Left lung (tissue), 10 donors: ENCODE measurements around the gene FMNL1. TPM values are rescaled to one million over a fixed set of nuclear protein-coding genes. Genes with fewer than 3 reads are reported as not detected.

Experiments
- ATAC-seq: fragments of 200-7000 bp; cut with Tn5 transposase; one replicate; pipeline ENCODE4 v1.9.1; 2020; ENCODE audit warnings: moderate library complexity
- DNase-seq, 4 donors: peaks; one replicate each; pipeline ENCODE4 v3.0.0-alpha.2; 2013 to 2020
- H3K27ac ChIP-seq, 2 donors: fragments of 200-600 bp; sonication (generic) in 1 of 2; one replicate each; pipeline versions ENCODE4 v1.5.0 to v1.8.0; 2020 to 2021
- H3K27me3 ChIP-seq, 2 donors: fragments of 200-600 bp; sonication (generic) in 1 of 2; one replicate each; pipeline versions ENCODE4 v1.5.0 to v1.8.0; 2020 to 2021
- H3K36me3 ChIP-seq, 2 donors: fragments of 200-600 bp; sonication (generic) in 1 of 2; one replicate each; pipeline versions ENCODE4 v1.5.0 to v1.8.0; 2020 to 2021
- H3K4me1 ChIP-seq, 2 donors: fragments of 200-600 bp; one replicate each; pipeline ENCODE4 v1.8.0; 2021
- H3K4me3 ChIP-seq, 2 donors: fragments of 200-600 bp; sonication (generic) in 1 of 2; one replicate each; pipeline versions ENCODE4 v1.5.0 to v1.8.0; 2020 to 2021; ENCODE audit warnings: mild to moderate bottlenecking in 1 of 2
- H3K9me3 ChIP-seq, 2 donors: fragments of 200-600 bp; sonication (generic) in 1 of 2; one replicate each; pipeline versions ENCODE4 v1.5.0 to v1.8.0; 2020 to 2021
- intact Hi-C, 2 donors: fragments of 100-400 bp; cut with DNase I; formaldehyde crosslinking; loops; one replicate each; pipeline versions ENCODE4 v1.11.2 to v1.14.2; 2022
- polyA plus RNA-seq, 6 donors: library from polyadenylated mRNA; unstranded; fragments of 120-200 nt; gene quantifications; one replicate each; pipeline ENCODE4 v1.2.1, GENCODE V29; 2013; ENCODE audit not compliant: insufficient read length in 6 of 6
- total RNA-seq, 2 donors: library from RNA; stranded (reverse); fragmentation: NEBNext Ultra II Directional; extraction: Animal tissue kit (Norgen Biotek cat#: 25700); gene quantifications; one replicate each; pipeline ENCODE4 v1.2.1, GENCODE V29; 2021
- TF ChIP-seq, protein P1 (sequence below), 2 donors: fragments of 200-600 bp; sonication (generic) in 1 of 2; IDR thresholded peaks; one replicate each; pipeline versions ENCODE4 v1.5.0 to v1.8.0; 2021; ENCODE audit warnings: antibody characterized with exemption in 2 of 2
- donor health status: DM: no; HTN: yes; CAD: no.
- donor health status: DM: no; HTN: no; CAD: no.

Gene FMNL1
- total and polyA plus RNA-seq, 8 donors, result 6.9 to 118 (median 9.2) TPM

DNA sequence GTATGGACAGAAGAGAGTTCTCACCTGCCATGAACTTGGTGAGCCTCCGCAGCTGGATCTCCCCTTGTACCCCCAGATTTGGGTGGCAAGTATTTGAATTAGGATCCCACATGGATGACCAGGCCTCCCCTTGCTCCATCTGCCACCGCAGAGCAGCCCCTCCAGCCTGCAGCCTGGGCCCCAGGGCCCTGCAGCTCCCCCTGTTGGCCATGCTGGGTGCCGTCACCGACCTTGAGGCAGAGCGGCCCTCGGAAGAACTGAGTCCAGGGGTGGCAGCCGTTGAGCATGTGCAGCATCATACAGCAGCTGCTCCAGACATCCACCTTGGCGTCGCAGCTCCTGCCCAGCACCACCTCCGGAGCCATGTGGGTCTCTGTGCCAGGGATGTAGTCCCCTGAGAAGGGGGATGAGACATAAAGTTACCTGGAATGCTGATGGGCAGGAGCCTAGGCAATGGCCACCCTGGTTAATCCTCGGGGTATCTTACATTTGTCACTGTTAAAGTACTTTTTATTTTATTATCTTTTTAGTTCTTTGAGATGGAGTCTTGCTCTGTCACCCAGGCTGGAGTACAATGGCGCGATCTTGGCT, 49.2 kb downstream of the FMNL1 start:
- ATAC-seq (peak; percentile 40), DNase-seq (peak in 1 of 4 donors; percentile 85)
- Histone ChIP-seq H3K9me3 (no peaks in the 10 kb centered on the region), H3K4me3 (no peak overlapping the region), H3K4me1 (peaks cover 0 to 5% of the 10 kb centered on the region in 2 donors), H3K27me3 (no peaks in the 10 kb centered on the region), H3K27ac (no peak overlapping the region), H3K36me3 (peaks cover 3 to 86% of the 10 kb centered on the region in 2 donors)
- TF ChIP-seq, protein P1, sequence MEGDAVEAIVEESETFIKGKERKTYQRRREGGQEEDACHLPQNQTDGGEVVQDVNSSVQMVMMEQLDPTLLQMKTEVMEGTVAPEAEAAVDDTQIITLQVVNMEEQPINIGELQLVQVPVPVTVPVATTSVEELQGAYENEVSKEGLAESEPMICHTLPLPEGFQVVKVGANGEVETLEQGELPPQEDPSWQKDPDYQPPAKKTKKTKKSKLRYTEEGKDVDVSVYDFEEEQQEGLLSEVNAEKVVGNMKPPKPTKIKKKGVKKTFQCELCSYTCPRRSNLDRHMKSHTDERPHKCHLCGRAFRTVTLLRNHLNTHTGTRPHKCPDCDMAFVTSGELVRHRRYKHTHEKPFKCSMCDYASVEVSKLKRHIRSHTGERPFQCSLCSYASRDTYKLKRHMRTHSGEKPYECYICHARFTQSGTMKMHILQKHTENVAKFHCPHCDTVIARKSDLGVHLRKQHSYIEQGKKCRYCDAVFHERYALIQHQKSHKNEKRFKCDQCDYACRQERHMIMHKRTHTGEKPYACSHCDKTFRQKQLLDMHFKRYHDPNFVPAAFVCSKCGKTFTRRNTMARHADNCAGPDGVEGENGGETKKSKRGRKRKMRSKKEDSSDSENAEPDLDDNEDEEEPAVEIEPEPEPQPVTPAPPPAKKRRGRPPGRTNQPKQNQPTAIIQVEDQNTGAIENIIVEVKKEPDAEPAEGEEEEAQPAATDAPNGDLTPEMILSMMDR (IDR thresholded peaks at IDR 0.05), result peak; percentile 34 to 53
- intact Hi-C loops, result loop anchor here in 1 of 2 donors (10.0 kb wide), 1 partner anchor 114 kb away; no protein-coding TSS in a partner anchor

DNA sequence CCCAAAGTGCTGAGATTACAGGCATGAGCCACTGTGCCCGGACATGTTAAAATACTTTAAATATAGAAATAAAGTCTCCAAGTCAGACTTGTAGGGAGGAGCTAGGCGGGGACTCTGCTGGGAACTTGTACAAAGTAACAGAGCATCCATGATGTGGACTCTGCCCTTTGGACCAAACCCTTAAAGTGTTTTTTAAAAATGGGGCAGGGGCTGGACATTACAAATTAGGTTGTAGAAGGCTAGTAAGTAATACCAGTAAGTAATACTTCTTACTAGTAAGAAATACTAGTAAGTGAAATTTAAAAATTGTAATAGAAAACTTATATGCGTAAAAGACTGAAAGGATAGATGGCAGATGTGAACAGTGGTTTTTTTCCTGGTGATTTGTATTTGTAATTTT, 49.9 kb downstream of the FMNL1 start:
- intact Hi-C loops, result loop anchor here in 1 of 2 donors (10.0 kb wide), 1 partner anchor 113 kb away; no protein-coding TSS in a partner anchor
- Histone ChIP-seq H3K36me3 (peaks cover 3 to 79% of the 10 kb centered on the region in 2 donors), H3K4me1 (no peaks in the 10 kb centered on the region), H3K27ac (no peak overlapping the region), H3K4me3 (no peak overlapping the region), H3K27me3 (no peaks in the 10 kb centered on the region), H3K9me3 (no peaks in the 10 kb centered on the region)
- DNase-seq (no peak), ATAC-seq (no peak)
- TF ChIP-seq, protein P1 (IDR thresholded peaks at IDR 0.05), result no peak

DNA sequence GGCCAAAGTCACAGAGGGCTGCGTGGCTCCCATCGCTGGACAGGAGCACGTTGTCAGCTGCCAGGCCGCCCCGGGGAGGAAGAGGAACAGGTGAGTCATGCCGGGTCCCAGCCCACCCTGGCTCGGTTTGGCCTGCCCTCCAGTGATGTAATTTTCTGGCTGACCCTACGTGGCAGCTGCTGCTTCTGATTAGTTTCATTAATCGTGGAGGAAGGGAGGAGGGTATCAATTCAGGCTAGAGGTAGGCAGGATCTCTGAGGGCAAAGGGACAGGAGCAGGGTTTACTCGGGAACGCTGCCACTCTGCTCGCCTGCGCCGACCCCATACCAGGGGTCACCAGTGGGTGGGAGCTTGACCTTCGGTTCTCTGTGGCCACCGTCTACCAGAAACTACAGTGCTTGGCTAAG, 51.9 kb downstream of the FMNL1 start:
- DNase-seq, result peak in 1 of 4 donors; percentile 67
- H3K9me3 ChIP-seq, result no peaks in the 10 kb centered on the region
- H3K4me3 ChIP-seq, result no peak overlapping the region
- no peaks in the 10 kb centered on the region for H3K27me3 ChIP-seq
- H3K27ac ChIP-seq, result no peak overlapping the region
- H3K36me3 ChIP-seq, result peaks cover 3 to 59% of the 10 kb centered on the region in 2 donors
- no peak for ATAC-seq
- TF ChIP-seq, protein P1 (IDR thresholded peaks at IDR 0.05), result no peak
- intact Hi-C loops, result loop anchor here in 1 of 2 donors (10.0 kb wide), 1 partner anchor 111 kb away; no protein-coding TSS in a partner anchor
- peaks cover 11 to 16% of the 10 kb centered on the region in 2 donors for H3K4me1 ChIP-seq

DNA sequence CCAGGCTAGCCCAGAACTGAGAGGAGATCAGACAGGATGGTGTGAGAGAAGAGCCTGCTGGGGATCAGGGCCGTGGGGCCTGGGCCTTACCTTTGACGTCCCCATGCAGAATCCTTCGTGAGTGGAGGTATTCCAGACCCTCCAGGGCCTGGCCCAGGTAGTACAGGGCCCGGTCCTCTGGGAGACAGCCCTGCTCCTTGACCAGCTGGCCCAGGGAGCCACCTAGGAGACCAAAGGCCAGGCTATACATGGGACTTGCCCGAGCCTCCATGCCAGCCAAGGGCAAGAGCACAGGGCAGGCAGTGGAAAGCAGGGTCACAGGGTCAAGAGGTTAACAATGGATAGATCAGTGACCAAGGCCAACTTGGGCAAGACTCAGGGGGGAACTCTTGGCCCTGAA, 52.3 kb downstream of the FMNL1 start:
- Histone ChIP-seq H3K9me3 (no peaks in the 10 kb centered on the region), H3K27ac (no peak overlapping the region), H3K4me3 (no peak overlapping the region), H3K4me1 (peaks cover 12 to 21% of the 10 kb centered on the region in 2 donors), H3K27me3 (no peaks in the 10 kb centered on the region), H3K36me3 (peaks cover 3 to 54% of the 10 kb centered on the region in 2 donors)
- DNase-seq, result peak in 1 of 4 donors; percentile 43
- TF ChIP-seq, protein P1 (IDR thresholded peaks at IDR 0.05), result no peak
- ATAC-seq, result no peak
- intact Hi-C loops, result loop anchor here in 1 of 2 donors (10.0 kb wide), 1 partner anchor 111 kb away; no protein-coding TSS in a partner anchor

DNA sequence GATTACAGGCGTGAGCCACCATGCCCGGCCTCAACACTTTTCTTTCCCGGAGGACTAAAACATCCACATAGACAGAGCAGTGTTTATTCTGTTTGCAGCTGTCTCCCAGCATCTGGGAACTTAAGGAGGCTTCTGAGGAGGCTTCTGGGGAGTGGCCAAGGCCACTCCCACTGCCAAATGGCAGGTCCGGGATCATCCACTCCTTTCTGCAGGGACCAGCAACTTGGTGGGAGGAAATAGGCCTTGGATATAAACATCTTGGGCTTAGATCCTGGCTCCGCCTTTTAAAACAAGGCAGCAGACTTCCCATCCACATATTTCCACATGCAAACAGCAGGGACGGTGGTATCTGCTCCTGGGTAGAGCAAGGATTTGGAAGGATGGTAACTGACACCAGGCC, 54.3 kb downstream of the FMNL1 start:
- Histone ChIP-seq H3K27me3 (no peaks in the 10 kb centered on the region), H3K9me3 (no peaks in the 10 kb centered on the region), H3K4me3 (no peak overlapping the region), H3K27ac (no peak overlapping the region), H3K4me1 (peaks cover 12 to 21% of the 10 kb centered on the region in 2 donors), H3K36me3 (peaks cover 3 to 49% of the 10 kb centered on the region in 2 donors)
- TF ChIP-seq, protein P1 (IDR thresholded peaks at IDR 0.05), result no peak
- intact Hi-C loops, result loop anchor here (5.0 to 10.0 kb wide), 2 partner anchors 109 to 111 kb away; no protein-coding TSS in a partner anchor
- no peak for ATAC-seq
- DNase-seq, result peak in 1 of 4 donors; percentile 32
